ENCODE measurements around the gene MDM4. TPM values are rescaled to one million over a fixed set of nuclear protein-coding genes. Genes with fewer than 3 reads are reported as not detected.

MDM4 gene
- polyA plus RNA-seq, 2 of the 4 experiments (the other 2 are of a cell fraction): 4.6 to 48.9 TPM

- TF ChIP-seq PHF8 (IDR thresholded peaks at IDR 0.05; ENCODE audit: borderline replicate concordance, low read depth): no peak
Observed at GRCh38 chr1:204599098-204599497, 82.9 kb downstream of the MDM4 start (continued).

DNA sequence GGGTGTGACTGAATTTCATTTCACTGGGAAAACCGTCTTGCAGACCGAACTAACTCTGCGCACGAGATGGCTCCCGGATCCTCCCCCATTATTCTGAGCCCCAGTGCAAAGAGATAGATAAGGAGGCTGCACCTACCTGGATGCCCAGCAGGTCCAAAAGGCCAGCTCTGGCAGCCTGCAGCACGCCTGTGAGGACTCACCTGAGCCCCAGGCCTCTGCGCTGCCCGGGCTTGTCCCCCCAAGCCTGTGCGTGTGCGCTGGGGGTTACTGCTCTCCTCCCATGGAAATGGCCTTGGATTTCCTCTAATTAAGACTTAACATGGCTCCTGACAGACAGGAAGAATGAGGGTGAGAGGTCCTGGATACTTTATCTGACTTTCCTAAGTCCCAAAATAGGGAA lies 83.4 kb downstream of the MDM4 start:
- FAIRE-seq: no peak
- DNase-seq (ENCODE audit: low read depth in 1 of 2, low spot score in 1 of 2): no peak
- Histone ChIP-seq H3K4me3 (no peak overlapping the region), H3K4me1 (no peaks in the 10 kb centered on the region), H3K27ac (no peak overlapping the region), H3K4me2 (no peak overlapping the region), H3K9me3 (no peaks in the 10 kb centered on the region)
- no peak for TF ChIP-seq CBX2 (IDR thresholded peaks at IDR 0.05; ENCODE audit: borderline replicate concordance, low read depth)
- TF ChIP-seq CEBPB (IDR thresholded peaks at IDR 0.05): no peak
- no peak for TF ChIP-seq KDM1A (IDR thresholded peaks at IDR 0.05; ENCODE audit: low read depth)
- TF ChIP-seq, protein P1, sequence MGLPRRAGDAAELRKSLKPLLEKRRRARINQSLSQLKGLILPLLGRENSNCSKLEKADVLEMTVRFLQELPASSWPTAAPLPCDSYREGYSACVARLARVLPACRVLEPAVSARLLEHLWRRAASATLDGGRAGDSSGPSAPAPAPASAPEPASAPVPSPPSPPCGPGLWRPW (IDR thresholded peaks at IDR 0.05): no peak
- TF ChIP-seq HOXB5 (CRISPR knock-in tag; IDR thresholded peaks at IDR 0.05): no peak
- no peak for TF ChIP-seq RAD21 (conservative IDR thresholded peaks at IDR 0.05 in 1 of 2, IDR thresholded peaks at IDR 0.05 in 1 of 2)
- no peak for TF ChIP-seq MYC (IDR thresholded peaks at IDR 0.05; ENCODE audit: borderline replicate concordance, low read length)
- no peak for TF ChIP-seq NFE2L2 (conservative IDR thresholded peaks at IDR 0.05; ENCODE audit: low read length)
- no peak for TF ChIP-seq ESRRA (IDR thresholded peaks at IDR 0.05; ENCODE audit: borderline replicate concordance, low read length)
- TF ChIP-seq CHD4 (IDR thresholded peaks at IDR 0.05; ENCODE audit: borderline replicate concordance): no peak
- TF ChIP-seq EHF (CRISPR knock-in tag; IDR thresholded peaks at IDR 0.05): no peak
- no peak for TF ChIP-seq POLR2AphosphoS2 (conservative IDR thresholded peaks at IDR 0.05; ENCODE audit: low read length)
- TF ChIP-seq, protein P2, sequence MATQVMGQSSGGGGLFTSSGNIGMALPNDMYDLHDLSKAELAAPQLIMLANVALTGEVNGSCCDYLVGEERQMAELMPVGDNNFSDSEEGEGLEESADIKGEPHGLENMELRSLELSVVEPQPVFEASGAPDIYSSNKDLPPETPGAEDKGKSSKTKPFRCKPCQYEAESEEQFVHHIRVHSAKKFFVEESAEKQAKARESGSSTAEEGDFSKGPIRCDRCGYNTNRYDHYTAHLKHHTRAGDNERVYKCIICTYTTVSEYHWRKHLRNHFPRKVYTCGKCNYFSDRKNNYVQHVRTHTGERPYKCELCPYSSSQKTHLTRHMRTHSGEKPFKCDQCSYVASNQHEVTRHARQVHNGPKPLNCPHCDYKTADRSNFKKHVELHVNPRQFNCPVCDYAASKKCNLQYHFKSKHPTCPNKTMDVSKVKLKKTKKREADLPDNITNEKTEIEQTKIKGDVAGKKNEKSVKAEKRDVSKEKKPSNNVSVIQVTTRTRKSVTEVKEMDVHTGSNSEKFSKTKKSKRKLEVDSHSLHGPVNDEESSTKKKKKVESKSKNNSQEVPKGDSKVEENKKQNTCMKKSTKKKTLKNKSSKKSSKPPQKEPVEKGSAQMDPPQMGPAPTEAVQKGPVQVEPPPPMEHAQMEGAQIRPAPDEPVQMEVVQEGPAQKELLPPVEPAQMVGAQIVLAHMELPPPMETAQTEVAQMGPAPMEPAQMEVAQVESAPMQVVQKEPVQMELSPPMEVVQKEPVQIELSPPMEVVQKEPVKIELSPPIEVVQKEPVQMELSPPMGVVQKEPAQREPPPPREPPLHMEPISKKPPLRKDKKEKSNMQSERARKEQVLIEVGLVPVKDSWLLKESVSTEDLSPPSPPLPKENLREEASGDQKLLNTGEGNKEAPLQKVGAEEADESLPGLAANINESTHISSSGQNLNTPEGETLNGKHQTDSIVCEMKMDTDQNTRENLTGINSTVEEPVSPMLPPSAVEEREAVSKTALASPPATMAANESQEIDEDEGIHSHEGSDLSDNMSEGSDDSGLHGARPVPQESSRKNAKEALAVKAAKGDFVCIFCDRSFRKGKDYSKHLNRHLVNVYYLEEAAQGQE (IDR thresholded peaks at IDR 0.05): no peak
- TF ChIP-seq ZC3H11A (IDR thresholded peaks at IDR 0.05): no peak
- TF ChIP-seq GATA3 (IDR thresholded peaks at IDR 0.05; ENCODE audit: borderline replicate concordance): no peak
- TF ChIP-seq SMC3 (IDR thresholded peaks at IDR 0.05): no peak
- no peak for TF ChIP-seq ZSCAN20 (CRISPR knock-in tag; IDR thresholded peaks at IDR 0.05)
- no peak for TF ChIP-seq POLR2A (IDR thresholded peaks at IDR 0.05; ENCODE audit: low read length)
- TF ChIP-seq PHF8 (IDR thresholded peaks at IDR 0.05; ENCODE audit: borderline replicate concordance, low read depth): no peak
- WGBS (ENCODE audit: missing lambda C conversion rate): 76% methylated on average over 10 of the region's 10 CpGs
- POLR2A ChIA-PET: no interaction called here
- CTCF ChIA-PET: interaction anchor here (0.9 to 1.6 kb wide), 3 partner anchors 9 to 208 kb away, joined by 3 to 7 read pairs (median 4); no protein-coding TSS in a partner anchor
- no peak for ATAC-seq

GRCh38 chr1:204600203-204600602 lies 84.0 kb downstream of the MDM4 start:
- 69% methylated on average over 5 of the region's 5 CpGs for WGBS (ENCODE audit: missing lambda C conversion rate)
- ATAC-seq (no peak), DNase-seq (ENCODE audit: low read depth in 1 of 2, low spot score in 1 of 2) (no peak), FAIRE-seq (no peak)
- Histone ChIP-seq H3K4me1 (no peaks in the 10 kb centered on the region), H3K9me3 (no peaks in the 10 kb centered on the region), H3K27ac (no peak overlapping the region), H3K4me3 (no peak overlapping the region), H3K4me2 (no peak overlapping the region)
- ChIA-PET CTCF (interaction anchor here (0.9 to 1.6 kb wide), 5 partner anchors 8 to 207 kb away, joined by 3 to 7 read pairs (median 4); no protein-coding TSS in a partner anchor), POLR2A (no interaction called here)
- TF ChIP-seq NFE2L2 (conservative IDR thresholded peaks at IDR 0.05; ENCODE audit: low read length) (no peak), ZFP36 (IDR thresholded peaks at IDR 0.05; ENCODE audit: borderline replicate concordance, partially characterized antibody) (peak; percentile 18)

Measured in A549 (cell line).